Astrocyte (in vitro differentiated cells and primary cell): Measurements from ENCODE around the gene HSF2. TPM values are rescaled to one million over a fixed set of nuclear protein-coding genes. Genes with fewer than 3 reads are reported as not detected.

Source experiments
- DNase-seq: peaks from one replicate; pipeline ENCODE4 v3.0.0-alpha.2; 2010; ENCODE audit warnings: low read depth
- FAIRE-seq: peaks from 2 replicates; lab custom pipeline; 2011; peaks lifted over from hg19 to GRCh38; lab: Jason Lieb, UNC
- H2AFZ ChIP-seq: 2 replicates; pipeline ENCODE4 v1.6.0; 2012; ENCODE audit warnings: low read depth, low read length, inconsistent platforms
- H3K27ac ChIP-seq: 2 replicates; pipeline ENCODE4 v1.5.1; 2011; ENCODE audit warnings: low read depth, low read length, inconsistent platforms
- H3K27me3 ChIP-seq: 2 replicates; pipeline ENCODE4 v1.6.0; 2011; ENCODE audit warnings: low read length, inconsistent platforms; ENCODE audit not compliant: insufficient read depth
- H3K36me3 ChIP-seq: 2 replicates; pipeline ENCODE4 v1.5.1; 2011; ENCODE audit warnings: low read length, inconsistent platforms; ENCODE audit not compliant: insufficient read depth
- H3K4me1 ChIP-seq: 2 replicates; pipeline ENCODE4 v1.5.1; 2011; ENCODE audit warnings: low read length, inconsistent platforms; ENCODE audit not compliant: insufficient read depth
- H3K4me2 ChIP-seq: 2 replicates; pipeline ENCODE4 v1.6.0; 2012; ENCODE audit warnings: low read length, inconsistent platforms
- H3K4me3 ChIP-seq: 2 replicates; pipeline ENCODE4 v1.5.1; 2011; ENCODE audit warnings: low read depth, mild to moderate bottlenecking, low read length, inconsistent platforms; ENCODE audit not compliant: insufficient read depth
- H3K79me2 ChIP-seq: 2 replicates; pipeline ENCODE4 v1.6.0; 2012; ENCODE audit warnings: mild to moderate bottlenecking, low read length, inconsistent platforms; ENCODE audit not compliant: insufficient read depth
- H3K9ac ChIP-seq: 2 replicates; pipeline ENCODE4 v1.6.0; 2012; ENCODE audit warnings: mild to moderate bottlenecking, low read length, inconsistent platforms
- H3K9me3 ChIP-seq: 2 replicates; pipeline ENCODE4 v1.5.1; 2012; ENCODE audit warnings: low read depth, mild to moderate bottlenecking, low read length, inconsistent platforms; ENCODE audit not compliant: insufficient read depth
- H4K20me1 ChIP-seq: 2 replicates; pipeline ENCODE4 v1.6.0; 2012; ENCODE audit warnings: low read length, inconsistent platforms; ENCODE audit not compliant: insufficient read depth
- H3K27ac Mint-ChIP-seq: one replicate; pipeline ENCODE4 v1.8.0; 2021; ENCODE audit warnings: mild to moderate bottlenecking, mixed read lengths; ENCODE audit not compliant: unreplicated experiment
- H3K27me3 Mint-ChIP-seq: one replicate; pipeline ENCODE4 v1.8.0; 2021; ENCODE audit warnings: low read depth, mixed read lengths; ENCODE audit not compliant: unreplicated experiment
- H3K36me3 Mint-ChIP-seq: one replicate; pipeline ENCODE4 v1.8.0; 2021; ENCODE audit warnings: low read depth, mixed read lengths; ENCODE audit not compliant: unreplicated experiment
- H3K4me1 Mint-ChIP-seq: one replicate; pipeline ENCODE4 v1.8.0; 2021; ENCODE audit warnings: low read depth, mixed read lengths; ENCODE audit not compliant: unreplicated experiment
- H3K4me3 Mint-ChIP-seq: one replicate; pipeline ENCODE4 v1.8.0; 2021; ENCODE audit warnings: mild to moderate bottlenecking, moderate library complexity, mixed read lengths; ENCODE audit not compliant: unreplicated experiment
- H3K9me3 Mint-ChIP-seq: one replicate; pipeline ENCODE4 v1.8.0; 2021; ENCODE audit warnings: mild to moderate bottlenecking, mixed read lengths; ENCODE audit not compliant: unreplicated experiment
- EZH2 ChIP-seq: IDR thresholded peaks from 2 replicates; pipeline ENCODE4 v1.6.1; 2012; ENCODE audit warnings: mild to moderate bottlenecking, low read length, inconsistent platforms; ENCODE audit not compliant: insufficient read depth
- total RNA-seq: library from RNA; stranded (reverse); gene quantifications from 2 replicates; pipeline ENCODE4 v1.2.1, GENCODE V29; 2021
- TF ChIP-seq, protein P1 (sequence below): IDR thresholded peaks from 2 replicates; pipeline ENCODE4 v1.5.1; 2011; ENCODE audit warnings: low read depth, mild to moderate bottlenecking, inconsistent platforms, low read length, moderate library complexity; ENCODE audit not compliant: insufficient read depth

HSF2 gene
- total RNA-seq, 1 donor from 2014 or later = 9.2 TPM

DNA sequence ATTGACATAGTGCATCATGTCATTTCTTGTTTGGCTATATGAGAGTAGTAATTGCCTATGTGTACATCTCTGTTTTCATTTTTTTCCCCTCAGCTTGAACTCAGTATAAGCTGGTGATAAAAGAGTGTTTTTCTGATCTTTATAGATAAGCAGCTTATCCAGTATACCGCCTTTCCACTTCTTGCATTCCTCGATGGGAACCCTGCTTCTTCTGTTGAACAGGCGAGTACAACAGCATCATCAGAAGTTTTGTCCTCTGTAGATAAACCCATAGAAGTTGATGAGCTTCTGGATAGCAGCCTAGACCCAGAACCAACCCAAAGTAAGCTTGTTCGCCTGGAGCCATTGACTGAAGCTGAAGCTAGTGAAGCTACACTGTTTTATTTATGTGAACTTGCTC is 32.3 kb downstream of the HSF2 start:
- H3K36me3 Mint-ChIP-seq = no peaks in the 10 kb centered on the region
- FAIRE-seq (no peak), DNase-seq (no peak)
- Histone ChIP-seq H3K36me3 (peaks cover 21% of the 10 kb centered on the region), H3K4me2 (no peak overlapping the region), H3K4me1 (no peaks in the 10 kb centered on the region), H3K9ac (no peak overlapping the region), H4K20me1 (no peaks in the 10 kb centered on the region), H3K9me3 (no peaks in the 10 kb centered on the region), H3K27me3 (no peaks in the 10 kb centered on the region), H2AFZ (no peak overlapping the region), H3K27ac (no peak overlapping the region), H3K4me3 (no peak overlapping the region), H3K79me2 (no peaks in the 10 kb centered on the region)
- H3K27me3 Mint-ChIP-seq = no peaks in the 10 kb centered on the region
- H3K4me1 Mint-ChIP-seq = peaks cover 3% of the 10 kb centered on the region
- no peak overlapping the region for H3K27ac Mint-ChIP-seq
- H3K4me3 Mint-ChIP-seq = no peak overlapping the region
- TF ChIP-seq EZH2 = no peak
- TF ChIP-seq, protein P1, sequence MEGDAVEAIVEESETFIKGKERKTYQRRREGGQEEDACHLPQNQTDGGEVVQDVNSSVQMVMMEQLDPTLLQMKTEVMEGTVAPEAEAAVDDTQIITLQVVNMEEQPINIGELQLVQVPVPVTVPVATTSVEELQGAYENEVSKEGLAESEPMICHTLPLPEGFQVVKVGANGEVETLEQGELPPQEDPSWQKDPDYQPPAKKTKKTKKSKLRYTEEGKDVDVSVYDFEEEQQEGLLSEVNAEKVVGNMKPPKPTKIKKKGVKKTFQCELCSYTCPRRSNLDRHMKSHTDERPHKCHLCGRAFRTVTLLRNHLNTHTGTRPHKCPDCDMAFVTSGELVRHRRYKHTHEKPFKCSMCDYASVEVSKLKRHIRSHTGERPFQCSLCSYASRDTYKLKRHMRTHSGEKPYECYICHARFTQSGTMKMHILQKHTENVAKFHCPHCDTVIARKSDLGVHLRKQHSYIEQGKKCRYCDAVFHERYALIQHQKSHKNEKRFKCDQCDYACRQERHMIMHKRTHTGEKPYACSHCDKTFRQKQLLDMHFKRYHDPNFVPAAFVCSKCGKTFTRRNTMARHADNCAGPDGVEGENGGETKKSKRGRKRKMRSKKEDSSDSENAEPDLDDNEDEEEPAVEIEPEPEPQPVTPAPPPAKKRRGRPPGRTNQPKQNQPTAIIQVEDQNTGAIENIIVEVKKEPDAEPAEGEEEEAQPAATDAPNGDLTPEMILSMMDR = no peak
- no peaks in the 10 kb centered on the region for H3K9me3 Mint-ChIP-seq

DNA sequence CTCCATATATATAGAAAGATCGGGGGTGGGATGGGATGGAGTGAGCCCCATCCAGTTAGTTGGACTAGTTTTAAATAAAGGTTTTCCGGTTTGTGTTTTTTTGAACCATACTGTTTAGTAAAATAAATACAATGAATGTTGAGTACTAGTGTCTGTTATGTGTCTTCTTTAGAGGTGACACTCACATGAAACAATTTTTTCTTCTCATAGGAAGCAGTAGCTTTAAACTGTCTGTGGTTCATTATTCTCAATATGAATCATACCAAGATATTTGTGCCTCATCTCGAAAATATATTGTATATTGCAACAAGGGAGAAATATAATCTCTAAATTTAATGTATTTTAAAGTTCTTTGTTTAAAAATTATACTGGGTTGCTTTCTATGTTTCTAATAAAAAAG is 33.4 kb downstream of the HSF2 start:
- no peak for TF ChIP-seq EZH2
- TF ChIP-seq, protein P1 = no peak
- H3K4me1 ChIP-seq = no peaks in the 10 kb centered on the region
- H3K9ac ChIP-seq = no peak overlapping the region
- no peaks in the 10 kb centered on the region for H3K27me3 Mint-ChIP-seq
- peaks cover 5% of the 10 kb centered on the region for H3K36me3 Mint-ChIP-seq
- H3K9me3 ChIP-seq = no peaks in the 10 kb centered on the region
- no peaks in the 10 kb centered on the region for H3K27me3 ChIP-seq
- no peaks in the 10 kb centered on the region for H3K4me1 Mint-ChIP-seq
- FAIRE-seq (no peak), DNase-seq (no peak)
- H3K27ac ChIP-seq = no peak overlapping the region
- H3K4me3 Mint-ChIP-seq = no peak overlapping the region
- no peak overlapping the region for H3K27ac Mint-ChIP-seq
- no peak overlapping the region for H3K4me2 ChIP-seq
- no peaks in the 10 kb centered on the region for H3K79me2 ChIP-seq
- H2AFZ ChIP-seq = no peak overlapping the region
- peaks cover 18% of the 10 kb centered on the region for H3K36me3 ChIP-seq
- peaks cover 2% of the 10 kb centered on the region for H4K20me1 ChIP-seq
- H3K9me3 Mint-ChIP-seq = no peaks in the 10 kb centered on the region
- no peak overlapping the region for H3K4me3 ChIP-seq

DNA sequence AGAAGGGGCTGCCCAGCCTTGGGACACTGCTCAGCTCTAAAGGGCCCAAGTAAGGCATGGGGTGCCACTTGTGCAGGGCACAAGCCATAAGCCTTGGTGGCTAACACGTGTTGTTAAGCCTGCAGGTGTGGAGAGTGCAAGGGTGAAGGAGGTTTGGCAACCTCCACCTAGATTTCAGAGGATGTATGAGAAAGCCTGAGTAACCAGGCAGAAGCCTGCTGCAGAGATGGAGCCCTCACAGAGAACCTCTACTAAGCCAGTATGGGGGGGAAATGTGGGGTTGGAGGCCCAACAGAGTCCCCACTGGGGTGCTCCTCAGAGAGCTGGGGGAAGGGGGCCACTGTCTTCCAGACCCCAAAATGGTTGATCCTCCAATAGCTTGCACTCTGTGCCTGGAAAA is 39.5 kb downstream of the HSF2 start:
- FAIRE-seq = no peak
- Mint-ChIP-seq H3K9me3 (peaks cover 4% of the 10 kb centered on the region), H3K4me3 (no peak overlapping the region), H3K27me3 (no peaks in the 10 kb centered on the region), H3K27ac (no peak overlapping the region), H3K36me3 (peaks cover 34% of the 10 kb centered on the region), H3K4me1 (no peaks in the 10 kb centered on the region)
- Histone ChIP-seq H3K4me3 (no peak overlapping the region), H2AFZ (no peak overlapping the region), H3K4me2 (no peak overlapping the region), H3K79me2 (peaks cover 9% of the 10 kb centered on the region), H3K9ac (no peak overlapping the region), H3K9me3 (no peaks in the 10 kb centered on the region), H3K27me3 (no peaks in the 10 kb centered on the region), H3K36me3 (peaks cover 26% of the 10 kb centered on the region), H3K27ac (no peak overlapping the region), H3K4me1 (no peaks in the 10 kb centered on the region), H4K20me1 (peaks cover 14% of the 10 kb centered on the region)
- no peak for TF ChIP-seq EZH2
- TF ChIP-seq, protein P1 = no peak
- DNase-seq = no peak
